Suprapubic skin (tissue), 4 donors: ENCODE data around the gene C1orf21. TPM values are rescaled to one million over a fixed set of nuclear protein-coding genes. Genes with fewer than 3 reads are reported as not detected.

Experiments
- DNase-seq, 2 donors: peaks; one replicate each; pipeline ENCODE4 v3.0.0-alpha.2; 2019; ENCODE audit warnings: low spot score in 2 of 2
- H3K27ac ChIP-seq: fragments of 200-600 bp; sonication (generic); one replicate; pipeline ENCODE4 v1.5.1; 2019
- H3K27me3 ChIP-seq: fragments of 200-600 bp; sonication (generic); one replicate; pipeline ENCODE4 v1.5.1; 2019
- H3K36me3 ChIP-seq: fragments of 200-600 bp; sonication (generic); one replicate; pipeline ENCODE4 v1.5.1; 2019
- H3K4me1 ChIP-seq: fragments of 200-600 bp; sonication (generic); one replicate; pipeline ENCODE4 v1.5.1; 2019
- H3K4me3 ChIP-seq: fragments of 200-600 bp; sonication (generic); one replicate; pipeline ENCODE4 v1.5.1; 2019; ENCODE audit warnings: mild to moderate bottlenecking
- H3K9me3 ChIP-seq: fragments of 200-600 bp; sonication (generic); one replicate; pipeline ENCODE4 v1.5.1; 2019
- EP300 ChIP-seq: sonication (generic); formaldehyde crosslinking; IDR thresholded peaks from one replicate; pipeline ENCODE4 v1.6.1; 2017; ENCODE audit warnings: antibody characterized with exemption
- POLR2A ChIP-seq, 2 donors: fragments of 450-650 bp; IDR thresholded peaks; one replicate each; pipeline ENCODE4 v1.6.1; 2017; ENCODE audit warnings: antibody characterized with exemption in 2 of 2, mild to moderate bottlenecking in 2 of 2, moderate library complexity in 2 of 2
- POLR2AphosphoS5 ChIP-seq, 3 donors: sonication (generic); formaldehyde crosslinking; IDR thresholded peaks; one replicate each; pipeline ENCODE4 v1.6.1; 2017; ENCODE audit warnings: antibody characterized with exemption in 3 of 3
- WGBS: methylation state at CpG from one replicate; pipeline ENCODE4 v1.1.5; 2018; 5-methylcytosine and 5-hydroxymethylcytosine counted together
- total RNA-seq, 4 donors: library from RNA; depleted of rRNA; stranded (reverse); fragments of >200 nt; gene quantifications; one replicate each; pipeline ENCODE4 v1.1.0, GENCODE V29; 2016
- TF ChIP-seq, protein P1 (sequence below), 2 donors: fragments of 200-600 bp in 1 of 2; fragments of 450-650 bp in 1 of 2; sonication (generic) in 1 of 2; IDR thresholded peaks; one replicate each; pipeline ENCODE4 v1.5.1; 2016 to 2019; ENCODE audit warnings: antibody characterized with exemption in 2 of 2, mild to moderate bottlenecking in 1 of 2, moderate library complexity in 1 of 2

C1orf21 gene
- total RNA-seq, 4 donors from 2014 or later: 73.0 to 95.7 (median 79.2) TPM

DNA sequence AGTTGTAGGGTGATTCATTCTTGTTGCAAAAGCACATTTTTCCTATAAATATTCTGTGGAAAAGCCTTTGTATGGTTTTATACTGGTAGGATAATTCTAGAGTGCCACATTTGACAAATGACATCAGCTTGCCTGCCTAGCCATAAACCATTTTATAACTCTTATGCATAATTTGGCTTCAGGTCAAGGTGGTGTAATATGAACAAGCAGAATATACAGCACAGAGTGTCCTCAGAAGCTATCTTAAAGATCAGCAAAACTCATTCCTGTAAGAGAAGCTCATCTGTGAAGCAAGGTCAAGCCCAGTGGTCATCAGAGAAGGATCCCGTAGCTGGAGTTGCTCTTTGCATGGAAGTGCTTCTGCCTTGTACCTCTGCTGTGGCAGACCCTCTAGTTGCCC is 24.0 kb upstream of the C1orf21 start:
- no peak for DNase-seq
- Histone ChIP-seq H3K36me3 (no peaks in the 10 kb centered on the region), H3K4me1 (peaks cover 3% of the 10 kb centered on the region), H3K4me3 (no peak overlapping the region), H3K27ac (no peak overlapping the region), H3K27me3 (no peaks in the 10 kb centered on the region), H3K9me3 (no peaks in the 10 kb centered on the region)
- TF ChIP-seq POLR2AphosphoS5 (IDR thresholded peaks at IDR 0.05) (no peak), EP300 (no peak), POLR2A (IDR thresholded peaks at IDR 0.05) (no peak)
- TF ChIP-seq, protein P1, sequence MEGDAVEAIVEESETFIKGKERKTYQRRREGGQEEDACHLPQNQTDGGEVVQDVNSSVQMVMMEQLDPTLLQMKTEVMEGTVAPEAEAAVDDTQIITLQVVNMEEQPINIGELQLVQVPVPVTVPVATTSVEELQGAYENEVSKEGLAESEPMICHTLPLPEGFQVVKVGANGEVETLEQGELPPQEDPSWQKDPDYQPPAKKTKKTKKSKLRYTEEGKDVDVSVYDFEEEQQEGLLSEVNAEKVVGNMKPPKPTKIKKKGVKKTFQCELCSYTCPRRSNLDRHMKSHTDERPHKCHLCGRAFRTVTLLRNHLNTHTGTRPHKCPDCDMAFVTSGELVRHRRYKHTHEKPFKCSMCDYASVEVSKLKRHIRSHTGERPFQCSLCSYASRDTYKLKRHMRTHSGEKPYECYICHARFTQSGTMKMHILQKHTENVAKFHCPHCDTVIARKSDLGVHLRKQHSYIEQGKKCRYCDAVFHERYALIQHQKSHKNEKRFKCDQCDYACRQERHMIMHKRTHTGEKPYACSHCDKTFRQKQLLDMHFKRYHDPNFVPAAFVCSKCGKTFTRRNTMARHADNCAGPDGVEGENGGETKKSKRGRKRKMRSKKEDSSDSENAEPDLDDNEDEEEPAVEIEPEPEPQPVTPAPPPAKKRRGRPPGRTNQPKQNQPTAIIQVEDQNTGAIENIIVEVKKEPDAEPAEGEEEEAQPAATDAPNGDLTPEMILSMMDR (IDR thresholded peaks at IDR 0.05): no peak
- WGBS: 100% methylated on average over 1 of the region's 1 CpG

DNA sequence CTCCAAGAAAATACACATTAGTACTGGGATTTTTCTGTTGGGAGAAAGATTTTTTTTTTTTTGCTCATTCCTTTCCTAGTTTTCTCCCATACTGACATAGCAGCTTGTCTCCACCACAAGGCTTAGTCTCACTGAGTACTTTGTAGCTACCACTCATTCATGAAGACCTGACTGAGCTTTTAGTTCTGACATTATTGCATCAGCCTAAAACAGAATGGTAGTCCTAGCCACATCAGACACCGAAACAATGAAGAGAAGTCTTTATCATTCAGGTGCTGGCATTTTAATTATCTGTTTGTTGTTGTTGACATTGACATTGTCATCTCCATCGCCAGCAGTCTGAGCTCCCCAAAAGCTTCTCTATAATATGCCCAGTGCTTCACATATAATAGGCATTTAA is 21.1 kb upstream of the C1orf21 start:
- H3K36me3 ChIP-seq: no peaks in the 10 kb centered on the region
- no peak for DNase-seq
- H3K27ac ChIP-seq: no peak overlapping the region
- no peaks in the 10 kb centered on the region for H3K9me3 ChIP-seq
- H3K4me3 ChIP-seq: no peak overlapping the region
- H3K27me3 ChIP-seq: no peaks in the 10 kb centered on the region
- peaks cover 3% of the 10 kb centered on the region for H3K4me1 ChIP-seq
- TF ChIP-seq POLR2A (IDR thresholded peaks at IDR 0.05) (no peak), POLR2AphosphoS5 (IDR thresholded peaks at IDR 0.05) (no peak)
- TF ChIP-seq, protein P1 (IDR thresholded peaks at IDR 0.05): no peak
- WGBS: 91% methylated on average over 2 of the region's 2 CpGs

- H3K27me3 ChIP-seq: no peaks in the 10 kb centered on the region
- 79% methylated on average over 11 of the region's 11 CpGs for WGBS
- no peaks in the 10 kb centered on the region for H3K9me3 ChIP-seq
- H3K4me3 ChIP-seq: no peak overlapping the region
- peaks cover 3% of the 10 kb centered on the region for H3K4me1 ChIP-seq
- no peak overlapping the region for H3K27ac ChIP-seq
- no peak for DNase-seq
- no peaks in the 10 kb centered on the region for H3K36me3 ChIP-seq
- TF ChIP-seq POLR2AphosphoS5 (IDR thresholded peaks at IDR 0.05) (no peak), EP300 (no peak), POLR2A (IDR thresholded peaks at IDR 0.05) (no peak)
- TF ChIP-seq, protein P1 (IDR thresholded peaks at IDR 0.05): no peak
These were observed 19.8 kb upstream of the C1orf21 start for GRCh38 chr1:184366997-184367396.

GRCh38 chr1:184367427-184368038 is 19.3 kb upstream of the C1orf21 start:
- no peaks in the 10 kb centered on the region for H3K36me3 ChIP-seq
- 89% methylated on average over 1 of the region's 1 CpG for WGBS
- TF ChIP-seq EP300 (no peak), POLR2AphosphoS5 (IDR thresholded peaks at IDR 0.05) (no peak), POLR2A (IDR thresholded peaks at IDR 0.05) (no peak)
- TF ChIP-seq, protein P1 (IDR thresholded peaks at IDR 0.05): no peak
- no peak overlapping the region for H3K4me3 ChIP-seq
- peaks cover 3% of the 10 kb centered on the region for H3K4me1 ChIP-seq
- H3K9me3 ChIP-seq: no peaks in the 10 kb centered on the region
- H3K27me3 ChIP-seq: no peaks in the 10 kb centered on the region
- no peak overlapping the region for H3K27ac ChIP-seq
- DNase-seq: no peak

GRCh38 chr1:184368354-184368753 is 18.5 kb upstream of the C1orf21 start:
- Histone ChIP-seq H3K27me3 (no peaks in the 10 kb centered on the region), H3K27ac (no peak overlapping the region), H3K4me1 (no peaks in the 10 kb centered on the region), H3K36me3 (no peaks in the 10 kb centered on the region), H3K9me3 (no peaks in the 10 kb centered on the region), H3K4me3 (no peak overlapping the region)
- 79% methylated on average over 2 of the region's 2 CpGs for WGBS
- no peak for DNase-seq
- TF ChIP-seq EP300 (no peak), POLR2A (IDR thresholded peaks at IDR 0.05) (no peak), POLR2AphosphoS5 (IDR thresholded peaks at IDR 0.05) (no peak)
- TF ChIP-seq, protein P1 (IDR thresholded peaks at IDR 0.05): no peak
